HepG2 (cell line): ENCODE data around the gene ATXN7L2. TPM values are rescaled to one million over a fixed set of nuclear protein-coding genes. Genes with fewer than 3 reads are reported as not detected.

Experiments
- ARID5B ChIP-seq: IDR thresholded peaks from 2 replicates; pipeline ENCODE4 v1.4.0; 2020; ENCODE audit warnings: mild to moderate bottlenecking, missing genetic modification reagents
- BORCS8-MEF2B ChIP-seq: sonication (generic); formaldehyde crosslinking; IDR thresholded peaks from 2 replicates; pipeline ENCODE4 v1.8.0; 2022; ENCODE audit warnings: mild to moderate bottlenecking, missing genetic modification reagents
- CHCHD3 ChIP-seq: sonication (generic); formaldehyde crosslinking; IDR thresholded peaks from 2 replicates; pipeline ENCODE4 v1.8.0; 2022; ENCODE audit warnings: mild to moderate bottlenecking, missing genetic modification reagents, moderate library complexity
- IRF9 ChIP-seq: sonication (generic); formaldehyde crosslinking; IDR thresholded peaks from 2 replicates; pipeline ENCODE4 v1.8.0; 2022; ENCODE audit warnings: missing genetic modification reagents, mild to moderate bottlenecking, borderline replicate concordance
- JARID2 ChIP-seq: sonication (generic); formaldehyde crosslinking; IDR thresholded peaks from 2 replicates; pipeline ENCODE4 v1.8.1; 2023; ENCODE audit warnings: missing genetic modification reagents, inconsistent platforms; ENCODE audit not compliant: insufficient replicate concordance
- MXD1 ChIP-seq: sonication (generic); formaldehyde crosslinking; IDR thresholded peaks from 2 replicates; pipeline ENCODE4 v1.4.0; 2020; ENCODE audit warnings: mild to moderate bottlenecking, missing genetic modification reagents
- PAX8 ChIP-seq: sonication (generic); formaldehyde crosslinking; IDR thresholded peaks from 2 replicates; pipeline ENCODE4 v1.8.0; 2022; ENCODE audit warnings: mild to moderate bottlenecking, missing genetic modification reagents, borderline replicate concordance
- PHF21A ChIP-seq: sonication (generic); formaldehyde crosslinking; IDR thresholded peaks from 2 replicates; pipeline ENCODE4 v1.5.0; 2020; ENCODE audit warnings: mild to moderate bottlenecking, missing genetic modification reagents
- POLR2G ChIP-seq: fragments of 200-400 bp; formaldehyde crosslinking; IDR thresholded peaks from 2 replicates; pipeline ENCODE4 v1.6.1; 2018; ENCODE audit warnings: mild to moderate bottlenecking, low read depth, low read length, moderate library complexity
- ZNF513 ChIP-seq: sonication (generic); formaldehyde crosslinking; conservative IDR thresholded peaks from 2 replicates; pipeline ENCODE4 v1.5.0; 2020; ENCODE audit warnings: missing genetic modification reagents
- ZNF549 ChIP-seq: sonication (generic); formaldehyde crosslinking; IDR thresholded peaks from 2 replicates; pipeline ENCODE4 v1.5.0; 2020; ENCODE audit warnings: missing genetic modification reagents
- ZNF646 ChIP-seq: sonication (generic); formaldehyde crosslinking; IDR thresholded peaks from 2 replicates; pipeline ENCODE4 v1.9.0; 2021; ENCODE audit warnings: mild to moderate bottlenecking, missing genetic modification reagents
- ZSCAN21 ChIP-seq: sonication (generic); formaldehyde crosslinking; IDR thresholded peaks from 2 replicates; pipeline ENCODE4 v1.8.0; 2022; ENCODE audit warnings: mild to moderate bottlenecking, missing genetic modification reagents, moderate library complexity, borderline replicate concordance
- polyA plus RNA-seq, 8 experiments: library from polyadenylated mRNA; depleted of rRNA in 3 of 8; stranded (reverse) in 7 of 8; unstranded in 1 of 8; fragments of >200 nt; fragmentation: Illumina TruSeq in 4 of 8; extraction: Trizol in 4 of 8; gene quantifications; 2 replicates each; pipeline versions ENCODE4 v1.2.1 to v1.2.3, GENCODE V29; 2011 to 2016; ENCODE audit warnings: low read depth in 4 of 8, missing spikeins in 1 of 8, mixed read lengths in 1 of 8; ENCODE audit not compliant: insufficient read depth in 1 of 8
- total RNA-seq, 5 experiments: library from RNA; depleted of rRNA; stranded (reverse); fragments of >200 nt; fragmentation: Illumina TruSeq; extraction: Trizol; gene quantifications; 2 replicates each; pipeline ENCODE4 v1.2.3, GENCODE V29; 2016; ENCODE audit warnings: low read depth in 1 of 5

Gene ATXN7L2
- total and polyA plus RNA-seq, 2 of the 13 experiments (the other 11 are each of a cell fraction or from before 2014, with no cell fraction given) = 2.7 to 2.8 TPM

GRCh38 chr1:109483672-109484518 lies at the start of gene ATXN7L2 (continued):
- TF ChIP-seq ZNF646 (CRISPR knock-in tag) (no peak), ZNF549 (CRISPR knock-in tag) (no peak), PHF21A (CRISPR knock-in tag) (0 out of 2 replicates have a peak, but pooled peaks have one; percentile 26), ZSCAN21 (CRISPR knock-in tag) (peak; percentile 84; the same call in 1 of the 2 replicates), CHCHD3 (CRISPR knock-in tag) (no peak), IRF9 (CRISPR knock-in tag) (no peak; the same call in 1 of the 2 replicates), BORCS8-MEF2B (CRISPR knock-in tag) (peak; percentile 57; the same call in 1 of the 2 replicates), ZNF513 (CRISPR knock-in tag) (no peak), JARID2 (CRISPR knock-in tag) (peak; percentile 57), PAX8 (CRISPR knock-in tag) (no peak; the same call in 1 of the 2 replicates), MXD1 (CRISPR knock-in tag) (0 out of 2 replicates have a peak, but pooled peaks have one; percentile 72), ARID5B (CRISPR knock-in tag) (peak; percentile 64), POLR2G (peak; percentile 86)
